DND-41 (cell line): ENCODE results near the gene PIGU.

ENCODE experiments used
- ATAC-seq: fragments of 200-7000 bp; cut with Tn5 transposase; 3 replicates; pipeline ENCODE4 v1.9.1; 2021; ENCODE audit warnings: low read depth; ENCODE audit not compliant: insufficient read depth
- DNase-seq: peaks from one replicate; pipeline ENCODE4 v3.0.0-alpha.2; 2020
- H2AFZ ChIP-seq: 2 replicates; pipeline ENCODE4 v1.6.0; 2012; ENCODE audit warnings: low read depth, low read length
- H3K27ac ChIP-seq: 2 replicates; pipeline ENCODE4 v1.5.1; 2012; ENCODE audit warnings: low read length, inconsistent platforms
- H3K27me3 ChIP-seq: fragments of 200-600 bp; sonication (generic); 2 replicates; pipeline ENCODE4 v1.6.0; 2012; ENCODE audit warnings: low read length, mild to moderate bottlenecking, inconsistent platforms; ENCODE audit not compliant: insufficient read depth, poor library complexity
- H3K36me3 ChIP-seq: 2 replicates; pipeline ENCODE4 v1.5.1; 2012; ENCODE audit warnings: low read length, inconsistent platforms; ENCODE audit not compliant: insufficient read depth
- H3K4me1 ChIP-seq: 2 replicates; pipeline ENCODE4 v1.5.1; 2012; ENCODE audit warnings: mild to moderate bottlenecking, low read length; ENCODE audit not compliant: insufficient read depth
- H3K4me2 ChIP-seq: 2 replicates; pipeline ENCODE4 v1.6.0; 2012; ENCODE audit warnings: mild to moderate bottlenecking, moderate library complexity, low read length, inconsistent platforms; ENCODE audit not compliant: insufficient read depth
- H3K4me3 ChIP-seq, 2 experiments: fragments of 200-600 bp in 1 of 2; shearing (Covaris generic) in 1 of 2; 2 replicates each; pipeline ENCODE4 v1.5.1; 2012 to 2016; ENCODE audit warnings: inconsistent platforms in 2 of 2, low read length in 2 of 2, mild to moderate bottlenecking in 2 of 2, low read depth in 1 of 2, moderate library complexity in 1 of 2
- H3K79me2 ChIP-seq: 2 replicates; pipeline ENCODE4 v1.6.0; 2012; ENCODE audit warnings: low read length, inconsistent platforms; ENCODE audit not compliant: insufficient read depth
- H3K9ac ChIP-seq: 2 replicates; pipeline ENCODE4 v1.6.0; 2012; ENCODE audit warnings: low read depth, mild to moderate bottlenecking, inconsistent platforms, low read length, moderate library complexity
- H3K9me3 ChIP-seq: 2 replicates; pipeline ENCODE4 v1.5.1; 2012; ENCODE audit warnings: low read length, moderate library complexity, mild to moderate bottlenecking, inconsistent platforms; ENCODE audit not compliant: insufficient read depth, severe bottlenecking
- H4K20me1 ChIP-seq: 2 replicates; pipeline ENCODE4 v1.6.0; 2012; ENCODE audit warnings: low read length; ENCODE audit not compliant: insufficient read depth
- EZH2 ChIP-seq: IDR thresholded peaks from 3 replicates; pipeline ENCODE4 v1.6.1; 2012; ENCODE audit warnings: borderline replicate concordance, low read depth, mild to moderate bottlenecking, moderate library complexity, low read length, inconsistent platforms; ENCODE audit not compliant: severe bottlenecking
- TF ChIP-seq, protein P1 (sequence below): IDR thresholded peaks from 2 replicates; pipeline ENCODE4 v1.5.1; 2012; ENCODE audit warnings: borderline replicate concordance, low read length, moderate library complexity, mild to moderate bottlenecking; ENCODE audit not compliant: poor library complexity, severe bottlenecking; ENCODE audit errors: extremely low read depth

Gene PIGU

DNA sequence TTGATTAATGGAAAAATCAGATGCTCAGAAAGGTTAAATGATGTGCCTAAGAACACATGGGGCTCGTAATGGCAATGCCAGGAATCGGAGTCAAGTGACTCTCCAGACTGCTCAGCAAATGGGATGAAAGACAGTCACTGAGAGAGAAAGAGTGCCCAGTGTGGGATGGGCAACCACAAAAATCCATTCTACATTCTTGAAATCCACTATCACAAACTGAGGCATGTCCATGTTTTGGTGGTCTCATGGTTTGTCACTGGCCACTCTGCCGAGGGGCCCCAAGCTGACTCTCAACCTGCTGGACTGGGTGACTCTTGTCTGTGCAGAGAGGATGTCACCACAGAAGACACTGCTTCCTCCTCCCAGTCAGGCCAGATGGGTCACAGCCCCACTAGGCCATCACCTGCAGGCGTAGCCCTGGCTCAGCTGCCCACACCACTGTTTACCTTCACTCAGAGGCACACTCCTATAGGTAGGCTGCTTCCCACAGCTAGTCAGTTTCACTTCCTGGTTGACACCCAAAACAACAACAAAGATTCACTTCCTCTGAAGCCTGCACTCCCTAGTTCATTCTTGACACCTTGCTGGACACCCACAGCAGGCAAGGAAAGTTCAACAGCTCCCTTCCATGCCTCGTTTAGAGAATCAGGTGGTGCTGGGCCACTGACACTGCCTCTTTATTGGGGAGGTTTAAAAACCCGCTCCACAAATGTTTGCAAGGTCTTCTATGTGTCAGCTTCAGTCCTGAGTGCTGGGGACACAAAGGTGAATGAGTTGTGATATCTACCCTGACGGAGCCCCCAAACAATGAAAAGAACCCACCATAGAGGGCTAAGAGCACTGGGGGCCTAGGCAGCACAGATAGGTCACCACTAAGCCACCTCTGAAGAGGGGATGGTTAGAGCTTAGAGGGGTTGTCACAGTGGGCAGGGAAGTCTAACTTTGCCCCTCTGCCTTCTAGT is 96.6 kb downstream of the PIGU start:
- Histone ChIP-seq H3K27ac (no peak overlapping the region), H3K4me2 (no peak overlapping the region), H3K4me3 (no peak overlapping the region)

DNA sequence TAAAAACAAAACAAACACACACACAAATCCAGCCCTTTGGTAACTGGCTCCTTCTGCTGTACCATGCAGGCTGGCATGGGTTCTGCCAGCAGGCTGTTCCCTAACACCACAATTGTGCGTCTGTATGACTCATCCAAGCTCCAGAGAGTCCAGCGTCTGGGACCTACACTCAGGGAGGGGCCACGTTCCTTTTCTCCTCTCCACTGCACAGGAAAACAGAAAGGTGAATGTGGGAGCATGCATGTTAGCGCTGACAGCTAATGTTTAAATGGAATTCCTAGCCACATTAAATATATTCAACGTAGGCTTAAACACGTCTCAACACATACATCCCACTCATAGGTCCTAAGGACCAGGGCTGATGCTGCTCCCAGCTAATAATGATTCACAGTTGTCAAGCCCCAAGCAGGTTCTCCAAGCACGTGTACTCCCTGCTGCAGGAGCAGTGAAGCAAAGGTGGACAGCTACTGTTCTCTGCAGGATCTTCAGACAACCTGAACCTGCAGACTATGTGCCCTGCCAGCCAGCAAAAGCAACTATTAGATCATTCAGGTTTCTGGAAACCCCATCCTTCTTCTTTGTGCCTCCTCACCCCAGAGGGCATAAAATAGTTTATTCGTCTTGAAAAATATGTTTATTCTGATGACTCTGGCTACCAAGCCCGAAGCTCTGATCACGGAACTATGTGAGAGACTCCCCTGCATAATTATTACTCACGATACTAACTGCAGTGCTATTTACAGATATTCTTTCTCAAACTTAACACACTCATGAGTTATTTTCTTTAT is 97.5 kb downstream of the PIGU start:
- ATAC-seq (no peak), DNase-seq (no peak)
- Histone ChIP-seq H3K9ac (no peak overlapping the region), H4K20me1 (no peaks in the 10 kb centered on the region), H2AFZ (no peak overlapping the region), H3K9me3 (no peaks in the 10 kb centered on the region), H3K27ac (no peak overlapping the region), H3K27me3 (no peaks in the 10 kb centered on the region), H3K79me2 (no peaks in the 10 kb centered on the region), H3K4me2 (no peak overlapping the region), H3K36me3 (peaks cover 74% of the 10 kb centered on the region), H3K4me1 (no peaks in the 10 kb centered on the region), H3K4me3 (no peak overlapping the region)
- no peak for TF ChIP-seq EZH2
- TF ChIP-seq, protein P1, sequence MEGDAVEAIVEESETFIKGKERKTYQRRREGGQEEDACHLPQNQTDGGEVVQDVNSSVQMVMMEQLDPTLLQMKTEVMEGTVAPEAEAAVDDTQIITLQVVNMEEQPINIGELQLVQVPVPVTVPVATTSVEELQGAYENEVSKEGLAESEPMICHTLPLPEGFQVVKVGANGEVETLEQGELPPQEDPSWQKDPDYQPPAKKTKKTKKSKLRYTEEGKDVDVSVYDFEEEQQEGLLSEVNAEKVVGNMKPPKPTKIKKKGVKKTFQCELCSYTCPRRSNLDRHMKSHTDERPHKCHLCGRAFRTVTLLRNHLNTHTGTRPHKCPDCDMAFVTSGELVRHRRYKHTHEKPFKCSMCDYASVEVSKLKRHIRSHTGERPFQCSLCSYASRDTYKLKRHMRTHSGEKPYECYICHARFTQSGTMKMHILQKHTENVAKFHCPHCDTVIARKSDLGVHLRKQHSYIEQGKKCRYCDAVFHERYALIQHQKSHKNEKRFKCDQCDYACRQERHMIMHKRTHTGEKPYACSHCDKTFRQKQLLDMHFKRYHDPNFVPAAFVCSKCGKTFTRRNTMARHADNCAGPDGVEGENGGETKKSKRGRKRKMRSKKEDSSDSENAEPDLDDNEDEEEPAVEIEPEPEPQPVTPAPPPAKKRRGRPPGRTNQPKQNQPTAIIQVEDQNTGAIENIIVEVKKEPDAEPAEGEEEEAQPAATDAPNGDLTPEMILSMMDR = no peak

More for the DNA sequence above, 96.6 kb downstream of the PIGU start:
- H3K27me3 ChIP-seq = no peaks in the 10 kb centered on the region
- no peak for DNase-seq
- ATAC-seq = peak; percentile 39; the same call in 1 of the 3 replicates
- peaks cover 74% of the 10 kb centered on the region for H3K36me3 ChIP-seq
- no peaks in the 10 kb centered on the region for H4K20me1 ChIP-seq
- H3K79me2 ChIP-seq = no peaks in the 10 kb centered on the region
- no peaks in the 10 kb centered on the region for H3K9me3 ChIP-seq
- no peak overlapping the region for H3K9ac ChIP-seq
- H3K4me1 ChIP-seq = no peaks in the 10 kb centered on the region
- no peak for TF ChIP-seq EZH2
- TF ChIP-seq, protein P1 = no peak
- H2AFZ ChIP-seq = no peak overlapping the region

DNA sequence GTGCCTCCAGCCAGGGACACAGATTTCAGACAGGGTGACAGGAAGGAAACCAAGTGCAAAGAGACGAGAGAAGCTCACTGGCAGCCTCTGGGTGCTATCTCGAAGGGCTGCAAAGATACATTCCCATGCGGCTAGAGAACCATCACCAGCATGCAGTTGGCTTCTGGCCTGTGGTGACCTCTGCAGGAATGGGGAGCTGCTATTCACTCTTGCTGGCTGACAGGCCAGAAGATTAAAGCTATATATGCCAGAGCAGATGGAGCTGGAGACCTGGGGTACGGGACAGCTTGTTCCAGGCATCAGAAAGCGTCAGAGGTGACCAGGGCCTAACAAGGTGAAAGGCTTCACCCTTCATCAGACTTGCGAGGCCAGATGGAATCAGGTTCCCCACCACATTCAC is 98.4 kb downstream of the PIGU start:
- DNase-seq (no peak), ATAC-seq (no peak)
- Histone ChIP-seq H3K4me2 (no peak overlapping the region), H3K27me3 (no peaks in the 10 kb centered on the region), H3K4me3 (no peak overlapping the region), H3K79me2 (no peaks in the 10 kb centered on the region), H3K9me3 (no peaks in the 10 kb centered on the region), H2AFZ (no peak overlapping the region), H3K9ac (no peak overlapping the region), H3K36me3 (peaks cover 73% of the 10 kb centered on the region), H3K27ac (no peak overlapping the region), H3K4me1 (no peaks in the 10 kb centered on the region), H4K20me1 (no peaks in the 10 kb centered on the region)
- TF ChIP-seq EZH2 = no peak
- TF ChIP-seq, protein P1 = no peak
